HG03469 (cell line): ENCODE data around the gene TMEM127.
"Not testable (repeated sequence)": the region's sequence is repeated elsewhere in the genome, so short reads cannot be mapped to it uniquely, and the experiment has no call there.

Experiments
- ATAC-seq: cut with Tn5 transposase; IDR thresholded peaks from one replicate; pipeline ENCODE4 v1.9.1; 2021; ENCODE audit warnings: mild to moderate bottlenecking, moderate library complexity, moderate number of reproducible peaks; ENCODE audit not compliant: unreplicated experiment

Gene TMEM127

GRCh38 chr2:96264656-96265348 lies 995 bp downstream of the TMEM127 start:
- no peak for ATAC-seq

- ATAC-seq, result no peak
Observed at GRCh38 chr2:96264086-96264485, 1.7 kb downstream of the TMEM127 start.

- no peak for ATAC-seq
Observed at GRCh38 chr2:96262306-96262705, 3.5 kb downstream of the TMEM127 start.

- no peak for ATAC-seq
Observed at GRCh38 chr2:96261328-96262003, 4.3 kb downstream of the TMEM127 start.

GRCh38 chr2:96260387-96261260 lies 5.2 kb downstream of the TMEM127 start:
- ATAC-seq, result no peak

- no peak for ATAC-seq
Observed at GRCh38 chr2:96259497-96259921, 6.3 kb downstream of the TMEM127 start.

- no peak for ATAC-seq
Observed at GRCh38 chr2:96258166-96259022, 7.4 kb downstream of the TMEM127 start.

GRCh38 chr2:96257744-96258143 lies 8.1 kb downstream of the TMEM127 start:
- not testable (repeated sequence) for ATAC-seq

GRCh38 chr2:96256611-96257113 lies 9.1 kb downstream of the TMEM127 start:
- no peak for ATAC-seq

- no peak for ATAC-seq
Observed at GRCh38 chr2:96254571-96254970, 11.2 kb downstream of the TMEM127 start.

- no peak for ATAC-seq
Observed at GRCh38 chr2:96253006-96253405, 12.8 kb downstream of the TMEM127 start.

GRCh38 chr2:96252526-96252925 lies 13.3 kb downstream of the TMEM127 start:
- ATAC-seq, result no peak

- ATAC-seq, result no peak
Observed at GRCh38 chr2:96251721-96252292, 14.0 kb downstream of the TMEM127 start.

GRCh38 chr2:96250188-96250587 lies 15.6 kb downstream of the TMEM127 start:
- no peak for ATAC-seq

- no peak for ATAC-seq
Observed at GRCh38 chr2:96249654-96250053, 16.1 kb downstream of the TMEM127 start.

GRCh38 chr2:96248624-96249023 lies 17.2 kb downstream of the TMEM127 start:
- no peak for ATAC-seq

- no peak for ATAC-seq
Observed at GRCh38 chr2:96247896-96248295, 17.9 kb downstream of the TMEM127 start.

- no peak for ATAC-seq
Observed at GRCh38 chr2:96247009-96247408, 18.8 kb downstream of the TMEM127 start.

- no peak for ATAC-seq
Observed at GRCh38 chr2:96245609-96246390, 20.0 kb downstream of the TMEM127 start.
